NCI-H2107 (cell line): ENCODE data around the gene MYH14.
"Not testable (repeated sequence)": the region's sequence is repeated elsewhere in the genome, so short reads cannot be mapped to it uniquely, and the experiment has no call there.

Experiments used
- DNase-seq: peaks from one replicate; lab custom pipeline; 2025; lab: John Stamatoyannopoulos, UW

Gene MYH14

DNA sequence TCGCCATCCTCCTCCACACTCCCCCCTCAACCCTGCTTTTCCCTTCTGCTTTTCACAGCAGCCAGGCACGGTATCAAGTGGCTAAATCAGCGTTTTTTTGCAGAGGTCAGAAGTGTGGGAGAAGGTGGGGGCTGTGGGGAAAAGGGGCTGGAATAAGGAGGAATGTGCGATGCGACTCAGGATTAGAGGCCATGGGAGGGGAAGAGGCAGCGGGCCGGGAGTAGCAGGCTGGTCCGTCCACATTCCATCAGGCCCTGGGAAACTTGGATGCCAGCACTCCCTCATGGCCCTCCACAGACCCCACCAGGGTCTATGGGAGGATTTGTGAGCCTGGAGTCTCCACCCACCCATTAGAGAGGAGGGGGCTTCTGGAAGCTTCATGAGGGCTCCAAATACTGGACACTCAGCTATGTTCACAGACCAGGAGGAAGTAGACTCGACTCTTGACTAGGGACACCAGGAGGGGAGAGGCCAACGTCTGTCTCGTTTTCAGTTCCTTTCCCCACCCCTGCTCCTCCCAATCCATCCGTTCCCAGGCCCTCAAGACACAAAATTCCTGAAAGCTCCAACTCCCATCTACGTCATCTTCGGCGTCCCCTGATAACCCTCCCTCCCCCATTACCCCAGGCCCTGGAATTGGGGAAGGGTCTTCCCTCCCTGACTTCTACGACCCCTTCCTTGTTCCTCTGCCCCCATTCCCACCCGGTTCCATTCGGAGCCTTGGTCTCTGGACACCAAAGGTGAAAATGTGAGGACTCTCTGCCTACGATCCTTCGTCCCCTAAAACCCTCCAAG is 129.0 kb downstream of the MYH14 start:
- no peak for DNase-seq

DNA sequence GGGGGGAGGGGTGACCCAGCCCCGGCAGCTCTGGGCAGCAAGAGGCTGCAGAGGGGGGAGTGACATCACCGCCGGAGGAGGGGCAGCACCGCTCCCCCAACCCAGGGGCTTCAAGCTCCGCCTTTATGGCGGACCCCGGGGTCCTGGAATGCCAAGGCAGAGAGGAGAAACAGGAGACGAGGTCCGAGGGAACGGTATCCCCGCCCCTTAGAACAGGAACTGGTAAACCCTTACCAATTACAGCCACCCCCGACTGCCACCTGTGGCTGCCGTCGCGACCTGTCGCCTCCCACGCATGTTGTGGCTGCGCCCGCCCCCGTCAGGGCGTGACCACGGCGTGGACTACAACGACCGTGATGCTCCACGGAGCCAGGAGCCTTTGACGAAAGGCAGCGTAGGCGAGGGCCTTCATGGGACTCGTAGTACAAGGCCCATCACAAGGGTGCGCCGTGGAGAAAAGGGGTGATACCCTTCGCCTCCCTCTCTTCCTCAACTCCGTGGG is 129.9 kb downstream of the MYH14 start:
- no peak for DNase-seq

DNA sequence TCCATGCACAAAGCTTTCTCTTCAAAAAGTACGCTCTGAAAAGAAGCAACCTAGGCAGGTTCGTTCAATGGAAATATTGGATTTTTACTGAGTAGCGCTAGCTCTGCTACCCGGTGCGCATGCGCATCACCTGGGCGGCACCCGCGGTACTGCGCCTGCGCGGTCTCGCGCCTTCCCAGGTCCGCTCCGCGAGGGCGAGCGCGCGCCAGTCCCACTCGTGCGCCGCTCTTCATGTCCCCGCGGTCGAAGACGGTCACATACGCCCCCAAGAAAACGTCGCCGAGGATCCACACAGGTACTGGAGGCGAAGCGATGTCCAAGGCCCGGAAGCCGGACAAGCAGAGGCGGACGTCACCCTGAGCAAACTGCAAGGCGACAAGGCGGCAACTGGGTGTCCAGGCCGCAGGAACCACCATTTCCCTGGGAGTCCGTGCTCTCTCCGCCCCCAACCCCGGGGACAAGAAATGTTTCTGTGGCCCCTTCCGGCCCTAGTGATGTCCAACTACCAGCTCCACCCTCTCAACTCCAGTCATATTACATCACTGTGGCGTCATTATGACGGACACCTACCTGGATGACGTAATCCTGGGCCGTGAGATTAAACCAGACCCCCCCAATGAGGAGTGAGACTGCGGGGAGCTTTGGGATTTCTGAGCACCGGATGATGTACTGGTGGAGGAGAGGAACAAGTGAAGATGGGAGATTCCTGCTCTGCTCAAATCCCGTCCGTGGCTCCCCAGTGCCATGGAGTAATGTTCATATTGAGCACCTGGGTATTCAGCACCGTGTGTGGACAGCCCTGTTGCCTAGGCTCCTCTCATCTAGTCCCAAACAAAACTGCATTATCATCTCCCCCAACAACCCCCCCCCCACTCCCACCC is 130.6 kb downstream of the MYH14 start:
- DNase-seq = no peak

DNA sequence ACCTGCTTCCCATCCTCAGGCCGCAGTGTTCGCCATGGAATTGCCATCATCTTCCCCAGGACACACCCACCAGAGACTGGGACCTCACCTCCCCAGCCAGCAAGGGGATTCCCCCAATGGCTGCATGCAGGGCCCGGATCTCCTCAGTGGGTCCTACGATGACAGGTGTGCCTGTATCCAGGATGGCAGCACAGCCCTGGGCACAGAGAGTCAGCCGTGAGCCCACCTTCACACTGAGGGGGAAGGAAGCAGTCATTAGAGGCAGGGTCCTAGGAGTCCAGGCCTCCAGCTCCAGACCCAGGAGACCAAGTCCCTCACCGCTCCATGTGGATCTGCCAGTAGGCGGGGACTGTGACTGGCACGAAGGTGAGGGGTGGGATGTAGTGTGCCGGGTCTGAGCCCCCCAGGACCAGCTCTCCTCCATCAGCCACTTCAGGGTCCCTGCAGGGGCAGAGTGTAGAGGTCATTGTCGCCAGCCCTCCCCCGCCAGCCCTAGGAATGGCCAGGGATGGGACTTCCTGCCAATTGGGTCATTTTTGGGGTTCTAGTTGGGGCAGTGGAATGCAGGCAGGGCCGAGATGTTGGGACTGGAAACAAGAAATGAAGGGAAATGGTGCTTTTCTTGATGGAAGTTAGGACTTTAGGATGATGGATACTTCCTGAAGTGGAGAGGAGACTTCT is 131.5 kb downstream of the MYH14 start:
- no peak for DNase-seq

DNA sequence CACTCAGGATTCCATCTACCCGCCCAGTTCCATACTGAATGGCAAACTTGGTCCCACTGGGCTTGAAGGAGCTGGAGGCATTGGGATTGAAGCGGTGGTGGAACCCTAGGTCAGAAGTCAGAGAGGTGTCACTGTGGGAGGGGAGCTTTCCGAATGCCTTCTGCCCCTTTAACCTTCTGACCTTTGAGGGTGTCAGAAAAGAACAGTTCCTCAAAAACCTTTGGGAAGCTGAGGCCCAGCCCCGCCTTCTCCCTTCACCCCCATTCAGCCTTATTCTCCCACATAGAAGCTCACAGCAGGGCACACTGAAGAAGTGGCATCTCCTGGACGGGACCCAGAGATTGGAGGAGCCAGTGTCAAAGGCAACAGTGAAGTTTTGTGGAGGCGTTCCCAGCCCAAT is 133.6 kb downstream of the MYH14 start:
- not testable (repeated sequence) for DNase-seq

DNA sequence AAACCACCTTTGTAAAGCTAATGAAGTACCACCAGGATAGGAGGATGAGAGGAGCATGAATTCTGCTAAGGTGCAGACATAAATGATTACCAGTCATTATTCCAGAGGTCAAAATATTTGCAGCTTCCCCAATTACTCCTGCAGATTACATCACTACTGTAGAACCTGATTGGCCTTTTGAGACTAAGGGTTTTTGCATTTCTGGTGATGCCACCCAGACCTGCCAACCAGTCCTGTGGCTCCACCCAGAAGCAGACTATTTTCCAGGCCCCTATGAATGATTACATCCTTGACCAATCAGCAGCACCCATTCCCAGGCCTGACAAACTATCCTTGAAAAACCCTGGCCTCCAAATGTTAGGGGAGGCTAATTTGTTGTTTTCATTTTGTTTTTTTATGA is 136.9 kb downstream of the MYH14 start:
- no peak for DNase-seq

DNA sequence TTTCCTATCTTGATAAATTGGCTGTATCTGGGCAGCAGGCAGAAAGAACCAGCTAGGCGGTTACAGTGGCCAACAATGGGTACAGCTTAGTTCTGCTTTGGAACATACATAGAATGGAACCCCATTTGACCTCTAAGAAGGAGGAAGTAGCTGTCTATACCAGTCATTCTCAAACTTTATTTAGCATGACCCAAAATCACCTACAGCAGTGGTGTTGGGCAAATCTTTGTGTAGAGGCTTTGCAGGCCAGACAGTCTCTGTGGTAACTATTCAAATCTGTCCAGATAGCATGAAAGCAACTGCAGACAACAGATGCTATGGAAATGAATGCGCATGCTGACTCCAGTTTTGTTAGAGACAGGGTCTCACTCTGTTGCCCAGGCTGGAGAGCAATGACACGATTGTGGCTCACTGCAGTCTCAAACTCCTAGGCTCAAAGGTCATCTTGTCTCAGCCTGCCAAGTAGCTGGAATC is 137.7 kb downstream of the MYH14 start:
- no peak for DNase-seq

DNA sequence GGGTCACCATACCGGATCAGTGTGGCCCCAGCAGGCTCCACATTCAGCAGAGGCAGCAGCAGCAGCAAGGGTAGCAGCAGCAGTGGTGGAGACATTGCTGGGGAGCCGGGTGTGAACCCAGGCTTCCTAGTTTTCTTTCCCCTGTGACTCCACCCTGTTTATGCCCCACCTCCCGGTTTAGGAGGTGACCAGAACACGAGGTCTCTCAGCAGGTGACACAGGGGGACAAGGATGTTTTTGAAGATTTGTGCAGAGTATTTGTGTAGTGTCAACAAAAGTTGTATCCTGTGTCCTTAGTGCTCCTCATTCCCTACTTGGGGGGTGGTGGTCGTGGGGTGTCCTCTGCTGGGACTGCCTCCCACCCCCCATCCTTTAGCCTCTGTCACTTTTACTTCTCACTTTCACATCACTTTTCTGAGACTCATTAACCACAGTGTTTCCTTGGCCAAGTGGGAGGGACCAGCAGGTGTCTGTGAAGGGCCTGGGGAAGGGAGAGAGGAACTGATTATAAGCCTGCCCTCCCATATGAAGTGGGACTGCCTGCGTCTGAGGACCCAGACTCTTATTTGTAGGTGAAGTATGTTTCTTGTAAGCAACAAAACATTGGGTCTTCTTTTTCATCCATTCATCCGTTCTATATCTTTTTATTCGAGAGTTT is 141.4 kb downstream of the MYH14 start:
- no peak for DNase-seq

DNA sequence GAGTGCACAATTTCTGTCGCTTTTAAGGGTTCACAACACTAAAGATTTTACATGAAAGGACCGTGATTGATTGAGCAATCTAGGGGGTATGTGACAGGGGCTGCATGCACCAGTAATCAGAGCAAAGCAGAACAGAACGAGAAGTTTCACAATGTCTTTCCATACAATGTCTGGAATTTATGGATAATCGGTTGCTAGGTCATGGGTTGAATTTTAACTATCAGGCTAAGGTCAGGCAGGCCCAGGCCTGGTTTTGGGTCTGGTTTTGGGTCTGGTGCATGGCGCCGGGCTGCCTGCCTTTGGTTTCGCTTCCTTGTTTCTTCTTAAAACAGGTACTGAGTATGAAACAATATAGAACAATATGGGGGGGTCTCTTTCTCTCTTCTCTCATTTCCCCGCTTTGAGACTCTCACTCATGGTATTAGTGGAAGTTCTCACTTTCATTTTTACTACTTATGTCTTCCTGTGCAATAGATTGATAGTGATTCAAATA is 143.7 kb downstream of the MYH14 start:
- DNase-seq = not testable (repeated sequence)

DNA sequence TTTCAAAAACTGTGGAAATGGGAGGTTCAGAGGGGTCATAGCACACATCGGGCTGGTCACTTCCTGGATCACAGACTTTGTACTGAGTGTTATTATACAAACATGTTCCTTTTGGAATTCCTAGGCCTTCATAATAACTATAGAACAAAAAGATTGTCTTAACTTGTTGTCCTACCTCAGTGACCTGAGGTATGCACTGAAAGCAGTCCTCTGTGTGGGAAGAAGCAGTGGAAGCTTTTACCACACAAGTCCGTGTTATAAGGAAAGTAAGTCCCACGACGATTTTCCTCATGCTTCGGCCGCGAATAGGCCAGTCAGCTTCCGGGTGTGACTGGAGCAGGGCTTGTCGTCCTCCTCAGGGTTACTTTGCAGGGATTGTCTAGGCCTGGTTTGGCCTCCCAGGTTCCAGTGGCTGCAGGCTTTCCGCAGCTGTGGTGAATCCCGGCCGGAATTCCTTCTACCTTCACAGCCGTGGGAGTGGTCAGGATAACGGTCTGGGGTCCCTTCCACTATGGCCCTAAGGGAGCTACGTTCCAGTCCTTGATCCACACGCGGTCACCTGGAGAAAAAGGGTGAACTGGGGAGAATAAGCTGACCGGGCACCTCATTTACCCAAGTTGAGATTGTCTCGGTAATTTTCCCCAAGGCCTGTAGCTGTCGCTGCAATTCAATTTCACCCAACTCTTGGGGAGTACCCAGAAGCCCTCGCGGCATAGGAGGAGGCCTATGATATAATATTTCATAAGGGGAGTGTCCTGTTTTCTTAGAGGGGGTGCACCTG is 146.0 kb downstream of the MYH14 start:
- no peak for DNase-seq

DNA sequence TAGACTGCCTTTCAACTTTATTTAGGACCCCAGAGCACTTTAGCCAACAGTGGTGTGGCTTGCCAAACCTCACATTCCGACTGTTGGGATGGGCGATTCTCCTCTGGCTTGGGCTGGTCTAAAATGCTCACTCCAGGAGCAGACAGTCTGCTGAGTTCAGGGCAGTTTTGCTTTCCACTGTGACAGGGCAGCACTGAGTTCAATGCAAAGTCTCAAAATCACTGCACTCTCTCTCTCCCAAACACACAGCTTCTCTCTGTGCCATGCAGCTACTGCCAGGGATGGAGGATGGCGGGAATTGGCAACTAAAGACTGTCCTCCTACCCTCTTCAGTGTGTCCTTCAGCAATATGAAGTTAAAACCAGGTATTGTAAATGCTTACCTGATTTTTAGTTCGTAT is 148.8 kb downstream of the MYH14 start:
- DNase-seq = no peak

DNA sequence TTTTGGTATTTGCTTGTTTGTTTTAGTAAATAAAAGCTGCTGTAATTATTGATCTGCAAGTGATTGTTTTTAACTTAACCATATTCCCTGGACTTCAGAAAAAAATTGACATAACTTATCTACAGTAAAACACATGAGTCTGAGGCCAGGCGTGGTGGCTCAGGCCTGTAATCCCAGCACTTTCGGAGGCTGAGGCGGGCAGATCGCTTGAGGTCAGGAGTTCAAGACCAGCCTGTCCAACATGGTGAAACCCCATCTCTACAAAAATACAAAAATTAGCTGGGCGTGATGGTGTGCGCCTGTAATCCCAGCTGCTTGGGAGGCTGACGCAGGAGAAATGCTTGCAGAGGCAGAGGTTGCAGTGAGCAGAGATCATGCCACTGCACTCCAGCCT is 150.1 kb downstream of the MYH14 start:
- DNase-seq = not testable (repeated sequence)

DNA sequence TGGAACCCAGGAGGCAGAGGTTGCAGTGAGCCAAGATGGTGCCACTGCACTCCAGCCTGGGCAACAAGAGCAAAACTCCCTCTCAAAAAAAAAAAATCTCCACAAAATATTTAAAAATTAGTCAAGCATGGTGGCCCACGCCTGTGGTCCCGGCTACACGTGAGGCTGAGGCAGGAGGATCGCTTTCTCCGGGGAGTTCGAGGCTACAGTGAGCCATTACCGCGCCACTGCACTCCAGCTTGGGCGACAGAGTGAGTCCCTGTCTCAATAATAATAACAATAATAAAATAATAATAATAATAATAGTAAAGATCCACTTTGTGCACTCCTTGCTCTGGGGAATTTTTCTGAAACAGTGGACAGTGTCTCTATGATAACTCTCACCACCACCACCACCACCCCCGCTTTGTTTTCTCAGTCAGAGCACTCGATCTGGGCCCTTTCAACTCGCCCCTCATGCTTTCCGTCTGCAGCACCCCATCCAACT is 153.3 kb downstream of the MYH14 start:
- no peak for DNase-seq

DNA sequence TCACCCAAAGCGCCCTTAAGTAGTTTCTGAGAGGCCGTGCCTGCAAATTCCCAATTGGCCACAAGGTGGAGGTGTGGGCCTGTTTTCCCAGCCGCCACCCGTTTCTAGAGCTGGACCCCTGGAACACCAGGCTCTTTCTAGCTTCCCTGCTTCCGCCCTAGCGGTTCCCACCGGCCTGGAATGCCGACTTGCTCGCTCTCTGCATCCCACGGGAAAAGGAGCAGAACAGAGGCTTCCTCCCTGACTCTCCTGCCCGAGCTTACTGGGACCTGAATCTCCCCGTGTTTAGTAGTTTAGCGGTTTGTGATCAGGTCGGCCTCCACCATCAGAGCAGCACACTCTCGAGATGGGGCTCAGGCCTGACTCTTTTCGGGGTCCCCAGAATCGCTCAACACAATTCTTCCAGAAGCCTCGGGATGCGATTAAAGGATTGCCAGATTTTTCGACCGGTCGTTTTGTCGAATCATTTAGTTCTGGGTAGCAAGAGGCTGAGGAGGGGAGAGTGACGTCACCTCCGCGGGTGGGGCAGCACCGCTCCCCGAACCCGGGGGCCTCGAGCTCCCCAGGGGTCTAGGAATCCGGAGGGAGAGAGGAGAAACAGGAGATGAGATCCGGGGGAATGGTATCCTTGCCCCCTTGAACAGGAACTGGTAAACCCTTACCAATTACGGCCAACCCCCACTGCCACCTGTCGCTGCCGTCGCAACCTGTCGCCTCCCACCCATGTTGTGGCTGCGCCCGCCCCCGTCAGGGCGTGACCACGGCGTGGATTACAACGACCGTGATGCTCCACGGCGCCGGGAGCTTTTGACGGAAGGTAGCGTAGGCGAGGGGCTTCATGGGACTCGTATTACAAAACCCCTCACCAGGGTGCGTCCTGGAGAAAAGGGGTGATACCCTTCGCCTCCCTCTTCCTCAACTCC is 154.0 kb downstream of the MYH14 start:
- DNase-seq = no peak

DNA sequence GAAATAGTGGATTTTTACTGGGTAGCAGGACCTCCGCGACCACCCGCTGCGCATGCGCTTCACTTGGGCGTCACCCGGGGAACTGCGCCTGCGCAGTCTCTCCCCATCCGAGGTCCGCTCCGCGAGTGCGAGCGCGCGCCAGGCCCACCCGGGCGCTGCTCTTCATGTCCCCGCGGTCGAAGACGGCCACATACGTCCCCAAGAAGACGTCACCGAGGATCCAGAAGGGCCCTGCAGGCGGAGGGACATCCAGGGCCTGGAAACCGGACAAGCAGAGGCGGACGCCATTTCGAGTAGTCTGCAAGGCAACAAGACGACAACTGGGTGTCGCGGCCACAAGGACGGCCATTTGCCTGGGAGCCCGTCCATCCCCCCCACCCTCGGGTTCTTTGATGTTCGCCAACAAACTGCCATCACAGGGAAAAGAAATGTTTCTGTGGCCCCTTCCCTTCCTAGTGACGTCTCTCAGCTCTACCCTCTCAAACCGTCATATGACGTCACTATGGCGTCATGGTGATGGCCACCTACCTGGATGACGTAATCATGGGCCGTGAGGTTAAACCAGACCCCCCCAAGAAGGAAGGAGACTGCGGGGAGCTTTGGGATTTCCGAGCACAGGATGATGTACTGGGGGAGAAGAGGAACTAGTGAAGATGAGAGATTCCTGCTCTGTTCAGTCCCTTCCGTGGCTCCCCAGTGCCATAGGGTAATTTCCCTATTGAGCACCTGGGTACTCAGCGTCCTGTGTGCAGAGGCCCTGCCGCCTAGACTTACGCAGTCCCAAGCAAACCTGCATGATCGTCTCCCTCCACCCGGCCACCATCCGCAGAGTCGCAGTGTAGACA is 155.3 kb downstream of the MYH14 start:
- DNase-seq = no peak

DNA sequence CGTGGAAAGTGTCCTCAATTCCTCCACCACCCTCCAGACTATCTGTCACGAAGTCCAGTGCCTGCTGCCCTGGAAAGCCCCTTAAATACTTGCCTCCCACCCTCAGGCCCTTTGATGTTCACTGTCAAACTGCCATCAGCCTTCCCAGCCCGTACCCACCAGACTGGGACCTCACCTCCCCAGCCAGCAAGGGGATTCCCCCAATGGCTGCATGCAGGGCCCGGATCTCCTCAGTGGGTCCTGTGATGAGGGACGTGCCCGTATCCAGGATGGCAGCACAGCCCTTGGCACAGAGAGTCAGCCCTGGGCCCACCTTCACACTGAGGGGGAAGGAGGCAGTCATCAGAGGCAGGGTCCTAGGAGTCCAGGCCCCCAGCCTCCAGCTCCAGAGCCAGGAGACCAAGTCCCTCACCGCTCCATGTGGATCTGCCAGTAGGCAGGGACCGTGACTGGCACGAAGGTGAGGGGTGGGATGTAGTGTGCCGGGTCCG is 156.0 kb downstream of the MYH14 start:
- no peak for DNase-seq
